SK-N-MC (cell line): ENCODE data around the gene RBPJL.

Source experiments
- DNase-seq: peaks from one replicate; pipeline ENCODE4 v3.0.0-alpha.2; 2011; ENCODE audit warnings: low read depth, low spot score
- H3K27ac ChIP-seq: fragments of 200-600 bp; sonication (generic); 2 replicates; pipeline ENCODE4 v1.5.1; 2016; ENCODE audit warnings: mixed run types
- H3K36me3 ChIP-seq: fragments of 200-600 bp; sonication (generic); 2 replicates; pipeline ENCODE4 v1.6.1; 2017; ENCODE audit warnings: antibody characterized with exemption, low read length, mixed read lengths; ENCODE audit not compliant: insufficient read depth
- H3K4me3 ChIP-seq: fragments of 200-600 bp; sonication (generic); 2 replicates; pipeline ENCODE4 v1.5.1; 2016
- H3K9ac ChIP-seq: fragments of 200-600 bp; sonication (generic); 2 replicates; pipeline ENCODE4 v1.8.0; 2017; ENCODE audit warnings: mixed run types, mixed read lengths; ENCODE audit not compliant: insufficient read length
- H3K9me3 ChIP-seq: fragments of 200-600 bp; sonication (generic); 2 replicates; pipeline ENCODE4 v1.6.1; 2017; ENCODE audit warnings: low read depth, mild to moderate bottlenecking, antibody characterized with exemption, low read length, moderate library complexity, mixed read lengths
- EZH2 ChIP-seq: fragments of 200-600 bp; sonication (generic); IDR thresholded peaks from one replicate; pipeline ENCODE4 v1.6.1; 2017; ENCODE audit warnings: antibody characterized with exemption
- FOXP2 ChIP-seq: optimal IDR thresholded peaks from 2 replicates; pipeline ENCODE3; 2011; ENCODE audit warnings: mild to moderate bottlenecking, moderate library complexity; ENCODE audit not compliant: insufficient read depth; ENCODE audit errors: extremely low read length, control extremely low read depth
- POLR2AphosphoS5 ChIP-seq: IDR thresholded peaks from 2 replicates; pipeline ENCODE4 v1.6.1; 2012; ENCODE audit warnings: mild to moderate bottlenecking, low read depth, low read length, borderline replicate concordance

The RBPJL gene

DNA sequence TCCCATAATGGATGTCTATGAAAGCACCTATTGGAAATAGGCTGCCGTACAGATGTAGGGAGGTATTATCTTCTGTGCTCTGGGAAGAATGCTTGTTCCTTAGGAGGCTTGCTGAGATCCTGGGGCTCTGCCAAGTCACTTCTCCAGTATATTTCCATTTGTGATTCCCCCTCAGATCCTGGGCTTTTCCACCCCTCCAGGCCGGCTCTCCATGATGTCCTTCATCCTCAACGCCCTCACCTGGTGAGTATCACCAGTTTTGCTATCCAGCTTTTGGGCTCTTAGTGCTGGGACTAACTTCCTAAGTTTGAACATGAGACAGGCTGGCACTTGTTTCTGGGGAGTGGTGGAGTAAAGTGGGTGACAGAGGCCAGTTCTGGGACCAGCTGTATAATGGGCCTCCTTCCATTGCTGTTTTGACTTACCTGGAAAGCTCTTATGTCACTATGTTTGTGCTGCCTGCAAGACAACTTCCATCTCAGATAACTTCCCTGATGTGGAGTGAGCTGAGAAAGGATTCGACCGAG lies 58.9 kb downstream of the RBPJL start:
- no peak for DNase-seq
- Histone ChIP-seq H3K9me3 (no peaks in the 10 kb centered on the region), H3K36me3 (peaks cover 20% of the 10 kb centered on the region), H3K27ac (no peak overlapping the region), H3K9ac (no peak overlapping the region), H3K4me3 (no peak overlapping the region)
- TF ChIP-seq POLR2AphosphoS5 (no peak), EZH2 (no peak), FOXP2 (no peak)

DNA sequence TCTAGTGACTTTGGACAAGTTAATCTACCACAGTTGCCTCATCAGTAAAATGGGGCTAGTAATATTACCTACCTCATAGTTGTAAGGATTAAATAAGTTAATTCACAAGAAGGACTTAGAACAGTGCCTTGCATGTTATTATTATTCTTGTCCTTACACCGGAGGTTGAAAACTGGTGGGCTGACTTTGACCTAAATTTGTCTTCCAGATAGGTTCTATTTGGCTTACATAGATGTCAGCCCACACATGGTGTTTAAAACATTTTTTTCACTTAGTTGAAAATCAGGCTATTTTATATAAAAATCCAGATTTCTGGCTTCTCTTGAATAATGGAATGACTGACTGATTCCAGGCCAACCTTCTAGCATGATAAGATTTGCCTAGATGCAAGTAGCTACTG lies 59.6 kb downstream of the RBPJL start:
- no peak overlapping the region for H3K9ac ChIP-seq
- H3K9me3 ChIP-seq, result no peaks in the 10 kb centered on the region
- DNase-seq, result no peak
- no peak overlapping the region for H3K4me3 ChIP-seq
- no peak overlapping the region for H3K27ac ChIP-seq
- TF ChIP-seq EZH2, result no peak
- TF ChIP-seq POLR2AphosphoS5, result no peak
- no peak for TF ChIP-seq FOXP2
- H3K36me3 ChIP-seq, result peaks cover 20% of the 10 kb centered on the region

DNA sequence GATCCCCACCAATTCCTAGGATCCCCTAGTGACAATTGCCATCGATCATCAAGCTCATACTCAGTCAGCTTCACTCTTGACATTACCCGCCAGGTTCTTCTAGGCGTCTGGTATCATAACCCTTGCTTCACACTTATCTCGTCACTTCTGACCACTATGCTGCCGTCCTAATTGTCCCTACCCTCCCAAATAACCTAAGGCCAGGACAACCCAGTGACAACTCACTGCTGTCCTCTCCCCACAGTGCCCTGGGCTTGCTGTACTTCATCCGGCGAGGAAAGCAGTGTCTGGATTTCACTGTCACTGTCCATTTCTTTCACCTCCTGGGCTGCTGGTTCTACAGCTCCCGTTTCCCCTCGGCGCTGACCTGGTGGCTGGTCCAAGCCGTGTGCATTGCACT lies 60.0 kb downstream of the RBPJL start:
- no peak overlapping the region for H3K27ac ChIP-seq
- no peak for DNase-seq
- no peaks in the 10 kb centered on the region for H3K9me3 ChIP-seq
- peaks cover 20% of the 10 kb centered on the region for H3K36me3 ChIP-seq
- TF ChIP-seq EZH2, result no peak
- no peak for TF ChIP-seq POLR2AphosphoS5
- no peak for TF ChIP-seq FOXP2
- no peak overlapping the region for H3K9ac ChIP-seq
- H3K4me3 ChIP-seq, result no peak overlapping the region

- Histone ChIP-seq H3K9me3 (no peaks in the 10 kb centered on the region), H3K4me3 (no peak overlapping the region)
Observed at GRCh38 chr20:45367126-45367525, 60.5 kb downstream of the RBPJL start.

More at GRCh38 chr20:45367126-45367525, 60.5 kb downstream of the RBPJL start:
- Histone ChIP-seq H3K9ac (no peak overlapping the region), H3K27ac (no peak overlapping the region), H3K36me3 (peaks cover 20% of the 10 kb centered on the region)
- TF ChIP-seq EZH2, result no peak
- TF ChIP-seq POLR2AphosphoS5, result no peak
- no peak for TF ChIP-seq FOXP2
- no peak for DNase-seq
